ENCODE data around the gene RPL19.
"Not testable (repeated sequence)": the region's sequence is repeated elsewhere in the genome, so short reads cannot be mapped to it uniquely, and the experiment has no call there.

Gene RPL19

GRCh38 chr17:39244600-39245570 is 44.8 kb downstream of the RPL19 start:
- peak; percentile 87 for DNase-seq (ENCODE audit: low spot score)

- no peak for DNase-seq (ENCODE audit: low spot score)
Observed at GRCh38 chr17:39246274-39246673, 46.2 kb downstream of the RPL19 start.

GRCh38 chr17:39250076-39250475 is 50.0 kb downstream of the RPL19 start:
- DNase-seq (ENCODE audit: low spot score), result not testable (repeated sequence)

GRCh38 chr17:39251997-39252396 is 51.9 kb downstream of the RPL19 start:
- no peak for DNase-seq (ENCODE audit: low spot score)

GRCh38 chr17:39252788-39253460 is 52.8 kb downstream of the RPL19 start:
- no peak for DNase-seq (ENCODE audit: low spot score)

All from hematopoietic multipotent progenitor cell treated with erythropoietin and hydrocortisone succinate and interleukin-3 and kit ligand, for 17 days (in vitro differentiated cells).